GM10847 (cell line): Measurements from ENCODE around the gene MAN1C1.

ENCODE experiments used
- POLR2A ChIP-seq: IDR thresholded peaks from 2 replicates; pipeline ENCODE4 v1.6.1; 2011; ENCODE audit not compliant: insufficient read length; ENCODE audit errors: extremely low read depth

Gene MAN1C1

GRCh38 chr1:25577134-25577920 lies 39.3 kb upstream of the MAN1C1 start:
- TF ChIP-seq POLR2A, result no peak

GRCh38 chr1:25579292-25580252 lies 37.0 kb upstream of the MAN1C1 start:
- no peak for TF ChIP-seq POLR2A

GRCh38 chr1:25580927-25581326 lies 35.7 kb upstream of the MAN1C1 start:
- no peak for TF ChIP-seq POLR2A

GRCh38 chr1:25581764-25582163 lies 34.8 kb upstream of the MAN1C1 start:
- no peak for TF ChIP-seq POLR2A

- no peak for TF ChIP-seq POLR2A
These were observed 32.8 kb upstream of the MAN1C1 start for GRCh38 chr1:25583519-25584370.

- TF ChIP-seq POLR2A, result no peak
These were observed 30.4 kb upstream of the MAN1C1 start for GRCh38 chr1:25586181-25586588.

GRCh38 chr1:25587290-25587689 lies 29.3 kb upstream of the MAN1C1 start:
- no peak for TF ChIP-seq POLR2A

GRCh38 chr1:25590096-25590824 lies 26.3 kb upstream of the MAN1C1 start:
- no peak for TF ChIP-seq POLR2A

GRCh38 chr1:25593861-25594260 lies 22.7 kb upstream of the MAN1C1 start:
- no peak for TF ChIP-seq POLR2A

- TF ChIP-seq POLR2A, result no peak
These were observed 21.6 kb upstream of the MAN1C1 start for GRCh38 chr1:25594971-25595370.

GRCh38 chr1:25598879-25599278 lies 17.7 kb upstream of the MAN1C1 start:
- no peak for TF ChIP-seq POLR2A

GRCh38 chr1:25599969-25600610 lies 16.5 kb upstream of the MAN1C1 start:
- no peak for TF ChIP-seq POLR2A

GRCh38 chr1:25607123-25607522 lies 9.5 kb upstream of the MAN1C1 start:
- no peak for TF ChIP-seq POLR2A

GRCh38 chr1:25608488-25609178 lies 8.0 kb upstream of the MAN1C1 start:
- no peak for TF ChIP-seq POLR2A

- TF ChIP-seq POLR2A, result no peak
These were observed 6.7 kb upstream of the MAN1C1 start for GRCh38 chr1:25609921-25610320.
